ENCODE results near the gene GASK1A.
"Not testable (repeated sequence)": the region's sequence is repeated elsewhere in the genome, so short reads cannot be mapped to it uniquely, and the experiment has no call there.

The GASK1A gene

GRCh38 chr3:42970557-42970956, 8.6 kb upstream of the GASK1A start:
- Histone ChIP-seq H3K4me1 (ENCODE audit: insufficient read depth, poor library complexity, severe bottlenecking) (no peaks in the 10 kb centered on the region), H3K9me3 (ENCODE audit: severe bottlenecking) (peaks cover 4% of the 10 kb centered on the region), H3K27ac (ENCODE audit: poor library complexity, severe bottlenecking) (no peak overlapping the region), H3K4me3 (ENCODE audit: severe bottlenecking) (no peak overlapping the region), H3K27me3 (ENCODE audit: insufficient read depth, poor library complexity, severe bottlenecking) (no peaks in the 10 kb centered on the region), H3K36me3 (ENCODE audit: low read depth) (peaks cover 3% of the 10 kb centered on the region)
- DNase-seq (ENCODE audit: low spot score) = no peak
- ATAC-seq (ENCODE audit: low read depth) = no peak
- TF ChIP-seq, protein P1, sequence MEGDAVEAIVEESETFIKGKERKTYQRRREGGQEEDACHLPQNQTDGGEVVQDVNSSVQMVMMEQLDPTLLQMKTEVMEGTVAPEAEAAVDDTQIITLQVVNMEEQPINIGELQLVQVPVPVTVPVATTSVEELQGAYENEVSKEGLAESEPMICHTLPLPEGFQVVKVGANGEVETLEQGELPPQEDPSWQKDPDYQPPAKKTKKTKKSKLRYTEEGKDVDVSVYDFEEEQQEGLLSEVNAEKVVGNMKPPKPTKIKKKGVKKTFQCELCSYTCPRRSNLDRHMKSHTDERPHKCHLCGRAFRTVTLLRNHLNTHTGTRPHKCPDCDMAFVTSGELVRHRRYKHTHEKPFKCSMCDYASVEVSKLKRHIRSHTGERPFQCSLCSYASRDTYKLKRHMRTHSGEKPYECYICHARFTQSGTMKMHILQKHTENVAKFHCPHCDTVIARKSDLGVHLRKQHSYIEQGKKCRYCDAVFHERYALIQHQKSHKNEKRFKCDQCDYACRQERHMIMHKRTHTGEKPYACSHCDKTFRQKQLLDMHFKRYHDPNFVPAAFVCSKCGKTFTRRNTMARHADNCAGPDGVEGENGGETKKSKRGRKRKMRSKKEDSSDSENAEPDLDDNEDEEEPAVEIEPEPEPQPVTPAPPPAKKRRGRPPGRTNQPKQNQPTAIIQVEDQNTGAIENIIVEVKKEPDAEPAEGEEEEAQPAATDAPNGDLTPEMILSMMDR (IDR thresholded peaks at IDR 0.05; ENCODE audit: poor library complexity, severe bottlenecking) = no peak

DNA sequence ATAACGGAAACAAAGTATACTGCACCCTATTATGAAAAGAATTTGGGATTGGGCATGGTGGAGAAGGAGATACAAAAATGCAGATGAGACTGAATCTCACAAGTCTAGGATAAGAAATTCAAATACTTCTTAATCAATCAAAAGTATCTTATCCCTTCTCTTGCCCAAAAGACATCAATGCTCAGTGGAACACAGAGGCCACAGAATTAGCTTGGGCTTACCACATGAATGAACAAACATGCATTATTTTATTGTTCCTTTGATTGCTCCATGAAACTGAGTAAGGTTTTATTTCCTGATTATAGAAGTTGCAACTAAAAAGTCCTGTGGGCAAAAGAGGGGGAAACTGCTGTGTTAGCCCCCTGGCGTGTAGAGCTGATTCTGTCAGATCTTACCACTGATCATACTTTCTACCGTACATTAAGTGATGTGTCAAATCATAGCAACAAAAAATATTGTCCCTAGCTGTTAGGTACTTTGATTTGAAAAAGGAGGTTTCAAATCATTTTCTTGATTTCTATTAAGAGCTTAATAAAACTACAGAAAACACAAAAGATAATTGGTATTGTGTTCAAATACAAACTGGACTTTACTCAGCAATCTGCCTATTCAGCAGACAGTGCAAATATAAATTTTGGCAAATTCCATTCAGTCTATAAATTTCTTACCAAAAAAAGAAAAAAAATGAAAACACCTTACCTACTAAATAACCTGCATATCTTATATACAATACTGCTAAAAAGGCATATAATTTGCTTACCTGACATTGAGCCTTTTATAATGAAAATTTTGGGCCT, 7.9 kb upstream of the GASK1A start:
- no peak for ATAC-seq (ENCODE audit: low read depth)
- Histone ChIP-seq H3K4me1 (ENCODE audit: insufficient read depth, poor library complexity, severe bottlenecking) (no peaks in the 10 kb centered on the region), H3K9me3 (ENCODE audit: severe bottlenecking) (peaks cover 4% of the 10 kb centered on the region), H3K36me3 (ENCODE audit: low read depth) (peaks cover 3% of the 10 kb centered on the region; the same call in 1 of the 2 replicates), H3K27ac (ENCODE audit: poor library complexity, severe bottlenecking) (no peak overlapping the region), H3K4me3 (ENCODE audit: severe bottlenecking) (no peak overlapping the region), H3K27me3 (ENCODE audit: insufficient read depth, poor library complexity, severe bottlenecking) (no peaks in the 10 kb centered on the region)
- DNase-seq (ENCODE audit: low spot score) = no peak
- TF ChIP-seq, protein P1 (IDR thresholded peaks at IDR 0.05; ENCODE audit: poor library complexity, severe bottlenecking) = no peak

DNA sequence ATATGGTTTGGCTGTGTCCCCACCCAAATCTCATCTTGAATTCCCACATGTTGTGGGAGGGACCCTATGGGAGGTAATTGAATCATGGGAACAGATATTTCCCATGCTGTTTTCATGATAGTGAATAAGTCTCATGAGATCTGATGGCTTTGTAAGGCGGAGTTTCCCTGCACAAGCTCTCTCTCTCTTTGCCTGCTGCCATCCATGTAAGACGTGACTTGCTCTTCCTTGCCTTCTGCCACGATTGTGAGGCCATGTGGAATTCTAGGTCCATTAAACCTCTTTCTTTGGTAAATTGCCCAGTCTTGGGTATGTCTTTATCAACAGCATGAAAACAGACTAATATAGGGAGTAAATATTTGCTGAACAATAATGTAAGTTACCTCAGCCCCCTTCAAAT, 4.2 kb upstream of the GASK1A start:
- not testable (repeated sequence) for ATAC-seq (ENCODE audit: low read depth); H3K27ac ChIP-seq (ENCODE audit: poor library complexity, severe bottlenecking); H3K36me3 ChIP-seq (ENCODE audit: low read depth); H3K4me3 ChIP-seq (ENCODE audit: severe bottlenecking); H3K27me3 ChIP-seq (ENCODE audit: insufficient read depth, poor library complexity, severe bottlenecking); DNase-seq (ENCODE audit: low spot score); H3K4me1 ChIP-seq (ENCODE audit: insufficient read depth, poor library complexity, severe bottlenecking); H3K9me3 ChIP-seq (ENCODE audit: severe bottlenecking)

DNA sequence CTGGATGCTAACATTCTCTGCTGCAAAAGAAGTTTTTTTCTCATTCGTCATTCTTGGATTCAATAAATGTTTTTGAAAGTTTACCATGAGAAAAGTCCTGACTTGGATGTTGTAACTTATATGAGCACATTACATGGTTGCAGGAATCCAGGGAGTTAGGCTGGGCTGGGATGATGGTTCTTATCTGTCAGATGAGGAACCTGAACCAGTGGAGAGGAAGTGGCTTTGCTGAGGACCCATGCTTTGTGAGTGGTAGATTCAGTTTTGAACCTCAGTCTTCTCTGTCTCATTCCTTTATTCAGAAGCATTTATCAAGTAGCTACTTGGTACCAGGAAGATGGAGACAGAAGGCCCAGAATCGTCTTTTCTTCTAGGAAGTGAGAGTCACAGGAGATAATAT, 3.7 kb upstream of the GASK1A start:
- TF ChIP-seq, protein P1 (IDR thresholded peaks at IDR 0.05; ENCODE audit: poor library complexity, severe bottlenecking) = no peak
- peaks cover 4% of the 10 kb centered on the region for H3K9me3 ChIP-seq (ENCODE audit: severe bottlenecking)
- no peak overlapping the region for H3K27ac ChIP-seq (ENCODE audit: poor library complexity, severe bottlenecking)
- no peaks in the 10 kb centered on the region for H3K27me3 ChIP-seq (ENCODE audit: insufficient read depth, poor library complexity, severe bottlenecking)
- no peak overlapping the region for H3K4me3 ChIP-seq (ENCODE audit: severe bottlenecking)
- ATAC-seq (ENCODE audit: low read depth) = no peak
- H3K4me1 ChIP-seq (ENCODE audit: insufficient read depth, poor library complexity, severe bottlenecking) = no peaks in the 10 kb centered on the region
- H3K36me3 ChIP-seq (ENCODE audit: low read depth) = no peaks in the 10 kb centered on the region
- DNase-seq (ENCODE audit: low spot score) = no peak

DNA sequence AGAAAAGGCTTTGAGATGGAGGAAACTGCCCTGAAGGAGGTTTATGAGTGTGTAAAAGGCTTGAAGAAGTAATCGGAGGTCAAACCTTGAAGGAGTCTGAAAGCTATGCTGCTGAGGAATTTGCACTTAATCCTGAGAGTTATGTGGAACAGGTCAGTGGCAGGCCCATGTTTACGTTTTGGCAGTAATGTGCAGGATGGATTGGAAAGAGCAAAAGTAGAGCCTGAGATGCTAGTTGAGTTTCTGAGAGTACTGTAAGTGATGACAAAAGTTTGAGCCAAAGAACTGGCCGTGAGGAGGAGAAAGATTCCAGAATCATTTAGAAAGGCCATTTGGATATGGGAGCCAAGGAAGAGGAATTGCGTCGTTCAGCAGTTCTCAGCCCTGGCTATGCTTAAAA, 3.2 kb upstream of the GASK1A start:
- H3K9me3 ChIP-seq (ENCODE audit: severe bottlenecking) = peaks cover 4% of the 10 kb centered on the region
- H3K27ac ChIP-seq (ENCODE audit: poor library complexity, severe bottlenecking) = no peak overlapping the region
- TF ChIP-seq, protein P1 (IDR thresholded peaks at IDR 0.05; ENCODE audit: poor library complexity, severe bottlenecking) = no peak
- DNase-seq (ENCODE audit: low spot score) = no peak
- H3K4me1 ChIP-seq (ENCODE audit: insufficient read depth, poor library complexity, severe bottlenecking) = no peaks in the 10 kb centered on the region
- H3K4me3 ChIP-seq (ENCODE audit: severe bottlenecking) = no peak overlapping the region
- ATAC-seq (ENCODE audit: low read depth) = no peak
- H3K36me3 ChIP-seq (ENCODE audit: low read depth) = no peaks in the 10 kb centered on the region
- no peaks in the 10 kb centered on the region for H3K27me3 ChIP-seq (ENCODE audit: insufficient read depth, poor library complexity, severe bottlenecking)
